COLO668 (cell line): ENCODE measurements around the gene ANKS1B.
"Not testable (repeated sequence)": the region's sequence is repeated elsewhere in the genome, so short reads cannot be mapped to it uniquely, and the experiment has no call there.

Experiments used
- DNase-seq: peaks from one replicate; lab custom pipeline; 2025; ENCODE audit not compliant: unreplicated experiment; lab: John Stamatoyannopoulos, UW

ANKS1B gene

GRCh38 chr12:98974767-98975381 lies 1009.9 kb downstream of the ANKS1B start:
- no peak for DNase-seq

DNA sequence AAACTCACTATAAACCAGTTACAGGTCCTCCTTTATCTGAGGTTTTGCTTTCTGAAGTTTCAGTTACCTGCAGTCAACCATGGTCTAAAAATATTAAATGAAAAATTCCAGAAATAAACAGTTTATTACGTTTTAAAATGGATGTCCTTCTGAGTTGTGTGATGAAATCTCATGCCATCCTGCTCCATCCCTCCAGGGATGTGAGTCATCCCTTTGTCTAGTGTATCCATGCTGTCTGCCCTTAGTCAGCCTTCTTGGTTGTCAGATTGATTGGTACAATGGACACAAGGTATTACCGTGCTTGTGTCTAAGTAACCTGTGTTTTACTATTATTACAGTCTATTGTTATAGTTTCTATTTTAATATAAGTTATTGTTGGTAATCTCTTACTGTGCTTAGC lies 1011.3 kb downstream of the ANKS1B start:
- no peak for DNase-seq

DNA sequence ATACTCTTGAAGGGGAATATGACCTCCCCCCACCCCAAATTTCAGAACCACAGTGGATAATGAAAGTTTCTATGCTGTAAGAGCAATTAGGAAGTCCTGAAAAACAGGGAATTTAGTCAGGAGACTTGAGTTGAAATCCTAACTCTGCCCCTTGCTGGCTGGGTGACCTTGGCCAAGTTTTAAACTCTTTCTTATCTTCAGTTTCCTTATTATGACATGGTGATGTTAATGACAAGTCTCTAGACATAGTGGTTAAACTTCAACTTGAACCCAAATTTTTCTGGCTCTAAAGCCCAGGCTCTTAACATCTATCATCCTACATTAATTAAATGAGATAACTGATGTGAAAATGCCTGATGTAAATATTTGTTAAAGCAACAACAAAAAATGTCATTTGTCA lies 1013.8 kb downstream of the ANKS1B start:
- DNase-seq: no peak

GRCh38 chr12:98970210-98970609 lies 1014.5 kb downstream of the ANKS1B start:
- no peak for DNase-seq

DNA sequence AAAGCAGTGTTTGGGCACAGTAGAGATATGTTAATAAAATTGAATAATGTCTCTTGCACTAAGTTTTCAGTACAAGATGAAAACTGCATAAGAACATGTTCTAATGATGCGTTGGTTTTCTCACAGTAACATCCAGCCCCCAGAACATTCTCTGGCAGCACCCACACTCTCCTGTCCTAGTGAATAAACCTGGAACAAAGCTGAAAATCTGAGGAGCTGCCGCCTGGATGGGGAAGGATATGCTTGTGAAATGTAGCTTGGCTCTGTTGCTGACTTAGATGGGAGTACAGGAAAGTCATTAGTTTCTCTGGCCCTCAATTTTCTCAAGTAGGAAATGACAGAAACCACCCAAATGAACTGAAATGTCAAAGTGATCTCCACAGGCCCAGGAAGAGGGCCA lies 1015.8 kb downstream of the ANKS1B start:
- DNase-seq: no peak

GRCh38 chr12:98957135-98957534 lies 1027.6 kb downstream of the ANKS1B start:
- not testable (repeated sequence) for DNase-seq

DNA sequence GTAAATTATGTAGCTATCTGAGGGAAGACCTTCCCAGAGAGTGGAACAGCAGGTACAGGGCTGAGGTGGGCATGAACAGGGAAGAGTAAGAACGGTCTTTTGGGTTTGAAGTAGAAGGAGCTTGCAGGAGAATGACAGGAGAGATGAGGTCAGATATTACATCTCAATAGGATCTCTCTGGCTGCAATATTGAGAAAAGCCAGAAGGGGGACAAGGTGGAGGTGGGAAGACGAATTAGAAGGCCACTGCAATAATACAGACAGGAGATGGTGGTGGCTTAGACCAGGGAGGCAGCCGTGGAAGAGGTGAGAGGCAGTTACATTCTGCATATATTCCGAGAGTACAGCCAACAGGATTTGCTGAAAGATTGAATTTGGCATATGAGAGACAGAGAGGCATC lies 1029.5 kb downstream of the ANKS1B start:
- peak; percentile 24 for DNase-seq

DNA sequence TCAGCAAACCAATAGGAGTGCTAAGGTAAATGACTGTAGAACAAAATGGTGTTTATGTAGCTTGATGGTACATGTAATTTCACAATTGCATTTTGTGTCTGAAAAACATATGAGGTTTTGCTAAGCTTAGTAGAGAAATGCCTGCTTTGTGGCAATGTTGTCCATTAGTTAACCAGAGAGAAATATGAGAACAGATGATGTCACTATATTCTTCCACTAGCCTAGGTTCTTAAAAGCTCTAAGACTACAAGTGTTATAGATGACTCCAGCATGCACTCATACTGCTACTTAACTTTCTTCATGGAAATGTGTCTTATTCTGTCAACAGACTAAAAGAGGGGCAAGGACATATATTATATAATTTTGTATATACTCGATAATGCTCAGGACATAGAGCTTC lies 1030.2 kb downstream of the ANKS1B start:
- DNase-seq: no peak

DNA sequence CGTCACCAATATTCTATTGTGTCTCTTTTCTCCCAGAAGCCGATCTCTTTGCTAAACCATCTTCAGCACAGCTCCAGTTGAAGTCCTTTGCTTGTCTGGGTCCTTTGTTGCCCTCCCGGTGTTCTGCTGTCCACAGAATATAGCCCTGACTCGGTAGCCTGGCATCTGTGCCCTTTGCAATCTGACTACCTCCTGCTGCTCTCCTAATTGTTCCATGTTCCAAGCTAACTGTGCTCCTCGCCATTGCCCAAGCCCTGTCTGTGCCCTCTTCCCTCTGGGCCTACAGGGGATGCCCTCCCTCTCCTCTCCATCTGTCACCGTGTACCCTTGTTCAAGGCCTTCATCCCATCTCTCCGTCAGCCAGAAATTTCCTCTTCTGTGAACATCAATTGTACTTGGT lies 1033.3 kb downstream of the ANKS1B start:
- no peak for DNase-seq

DNA sequence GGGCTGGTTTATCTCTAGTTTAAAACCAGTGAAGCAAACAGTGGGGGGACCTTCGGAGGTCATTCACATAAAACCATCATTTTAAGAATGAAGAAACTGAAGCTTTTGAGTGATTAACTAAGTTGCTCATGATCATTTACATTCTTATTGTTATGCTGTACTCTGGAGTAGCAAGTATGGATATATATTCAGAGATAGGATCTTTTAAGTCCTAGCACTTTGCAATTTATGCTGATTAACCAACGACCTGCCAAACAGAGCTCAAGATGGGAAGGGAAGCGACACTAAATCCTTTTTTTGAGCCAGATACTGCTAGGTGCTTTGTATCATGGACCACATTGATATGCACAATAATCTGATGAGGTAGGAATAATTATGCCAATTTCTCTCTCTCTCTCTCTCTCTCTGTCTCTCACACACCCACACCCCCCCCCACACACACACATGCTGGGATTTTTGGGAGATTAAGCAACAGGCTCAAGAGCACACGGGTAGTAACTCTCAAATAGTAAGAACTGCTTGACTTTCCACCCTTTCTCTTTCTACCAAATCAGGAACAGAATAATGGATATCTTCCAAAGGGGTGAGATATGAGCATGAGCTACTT lies 1036.3 kb downstream of the ANKS1B start:
- no peak for DNase-seq

GRCh38 chr12:98945864-98946263 lies 1038.9 kb downstream of the ANKS1B start:
- no peak for DNase-seq

GRCh38 chr12:98939926-98940325 lies 1044.8 kb downstream of the ANKS1B start:
- DNase-seq: no peak

DNA sequence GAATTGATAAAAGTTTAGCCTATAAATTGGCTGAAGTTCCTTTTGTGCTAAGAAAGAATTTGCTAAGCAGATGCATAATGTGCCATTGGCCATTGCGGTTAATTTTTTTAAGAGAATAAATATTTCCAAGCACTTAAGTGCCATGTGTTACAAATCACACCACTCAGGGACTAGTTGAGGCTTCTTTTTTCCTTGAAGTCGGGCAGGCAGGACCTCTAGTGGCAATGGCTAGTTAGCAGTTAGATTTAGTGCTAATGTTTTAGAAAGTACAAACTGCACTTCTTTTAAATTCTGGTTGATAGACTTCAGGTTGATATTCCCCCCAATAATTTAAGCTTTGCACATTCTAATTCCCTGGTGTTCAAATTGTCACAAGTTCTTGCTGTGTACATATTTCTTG lies 1045.4 kb downstream of the ANKS1B start:
- DNase-seq: no peak

DNA sequence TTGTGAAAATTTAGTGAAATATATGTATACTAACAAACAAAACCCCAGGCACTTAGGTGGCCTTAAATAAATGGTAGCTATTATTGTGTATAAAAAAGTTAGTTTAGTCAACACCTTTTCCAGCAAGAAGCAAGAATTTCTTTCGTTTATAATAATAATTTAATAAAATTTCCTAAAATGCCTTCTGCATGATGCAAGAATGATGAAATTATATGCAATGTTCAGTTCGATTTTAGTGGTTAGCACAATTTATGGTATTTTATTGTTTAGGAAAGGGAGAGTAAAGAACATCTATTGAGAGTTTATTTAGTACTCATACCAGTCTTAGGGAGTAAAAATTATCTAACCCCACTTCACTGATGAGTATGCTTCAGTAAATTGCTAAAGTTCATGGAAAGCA lies 1048.9 kb downstream of the ANKS1B start:
- no peak for DNase-seq

GRCh38 chr12:98922871-98923270 lies 1061.9 kb downstream of the ANKS1B start:
- no peak for DNase-seq

DNA sequence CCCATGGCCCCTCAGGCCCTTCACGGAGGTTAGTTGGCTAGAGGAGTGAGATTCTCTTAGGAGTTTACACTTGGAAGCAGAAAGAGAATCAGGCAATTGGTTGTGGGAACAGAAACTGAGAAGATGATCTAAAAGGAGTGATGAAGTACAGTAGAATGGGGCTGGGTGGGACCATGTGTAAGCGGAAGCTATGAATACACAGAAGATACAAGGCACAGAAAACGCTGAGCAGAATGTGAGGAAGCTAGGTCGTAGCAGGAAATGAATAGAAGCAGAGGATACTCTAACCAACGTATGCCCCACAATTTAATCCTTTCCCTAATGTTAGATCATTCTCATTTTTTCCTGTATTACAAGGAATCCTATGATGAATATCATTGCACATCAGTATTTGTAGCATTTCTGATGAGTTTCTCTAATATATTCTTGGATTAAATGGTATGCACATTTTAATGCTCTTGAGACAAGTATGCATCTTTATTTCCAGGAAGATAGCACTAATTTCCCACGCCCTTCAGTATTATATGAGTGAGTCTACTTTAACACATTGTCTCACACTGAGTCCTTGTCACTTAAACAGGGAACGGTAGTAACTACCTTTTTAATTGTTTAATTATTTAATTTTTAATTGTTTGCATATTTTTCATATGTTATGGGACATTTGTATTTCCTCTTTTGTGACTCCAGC lies 1066.4 kb downstream of the ANKS1B start:
- DNase-seq: no peak

- DNase-seq: no peak
Observed at GRCh38 chr12:98916106-98916505, 1068.6 kb downstream of the ANKS1B start.

GRCh38 chr12:98912401-98912974 lies 1072.2 kb downstream of the ANKS1B start:
- DNase-seq: no peak

DNA sequence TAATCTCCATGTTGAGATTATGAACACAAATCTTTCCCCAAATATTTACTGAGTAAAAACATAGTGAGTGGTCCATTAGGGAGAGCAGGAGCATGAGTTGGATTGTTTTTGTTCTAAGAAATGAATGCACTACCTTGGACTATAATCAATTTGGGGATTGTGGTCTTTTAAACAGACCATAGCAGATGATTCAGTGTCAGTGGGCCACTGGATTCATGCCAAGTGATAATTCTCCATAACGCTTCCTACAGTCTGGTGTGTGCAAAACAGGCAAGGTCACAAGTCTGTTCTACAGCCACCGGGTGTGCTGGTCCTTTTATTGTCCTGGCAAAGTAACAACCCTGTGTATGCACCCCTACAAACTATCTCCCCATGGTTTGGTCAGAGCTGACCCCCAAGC lies 1073.3 kb downstream of the ANKS1B start:
- no peak for DNase-seq

DNA sequence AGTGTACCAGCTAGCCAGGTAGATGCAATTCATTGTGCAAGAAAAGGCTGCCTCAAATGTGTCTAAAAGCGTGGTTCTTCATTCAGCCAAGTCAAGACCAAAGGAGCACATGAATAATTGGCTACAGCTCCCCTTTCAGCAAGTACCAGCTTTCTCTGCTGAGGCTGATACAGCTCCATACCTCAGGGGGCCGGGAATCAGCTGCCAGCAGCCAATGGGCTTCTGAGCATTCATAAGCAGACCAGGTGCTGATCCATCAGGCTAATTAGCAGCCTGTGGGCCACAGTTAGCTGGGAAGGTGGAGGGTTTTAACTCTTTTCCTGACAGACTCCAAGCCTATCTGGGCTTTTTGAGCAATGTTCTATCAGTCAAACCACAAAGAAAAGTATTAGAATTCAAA lies 1075.0 kb downstream of the ANKS1B start:
- DNase-seq: no peak

DNA sequence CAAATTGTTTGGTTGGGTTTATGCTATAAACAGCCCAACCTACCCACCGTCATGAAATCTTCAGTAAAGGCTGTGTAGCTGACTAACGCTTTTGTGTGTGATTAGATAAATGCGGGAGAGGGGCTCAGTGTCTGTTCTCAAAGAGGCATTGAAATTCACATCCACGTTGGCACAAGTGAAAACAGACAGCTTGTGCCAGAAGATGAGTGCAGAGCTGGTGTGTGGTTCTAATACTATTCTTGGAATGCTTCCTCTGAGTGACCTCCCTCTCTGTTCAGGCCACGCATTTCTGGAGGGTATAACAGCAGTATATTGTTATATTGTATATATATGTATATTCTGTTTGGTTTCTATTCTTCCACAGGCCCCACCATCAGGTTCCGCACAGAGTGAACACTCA lies 1075.9 kb downstream of the ANKS1B start:
- DNase-seq: no peak

DNA sequence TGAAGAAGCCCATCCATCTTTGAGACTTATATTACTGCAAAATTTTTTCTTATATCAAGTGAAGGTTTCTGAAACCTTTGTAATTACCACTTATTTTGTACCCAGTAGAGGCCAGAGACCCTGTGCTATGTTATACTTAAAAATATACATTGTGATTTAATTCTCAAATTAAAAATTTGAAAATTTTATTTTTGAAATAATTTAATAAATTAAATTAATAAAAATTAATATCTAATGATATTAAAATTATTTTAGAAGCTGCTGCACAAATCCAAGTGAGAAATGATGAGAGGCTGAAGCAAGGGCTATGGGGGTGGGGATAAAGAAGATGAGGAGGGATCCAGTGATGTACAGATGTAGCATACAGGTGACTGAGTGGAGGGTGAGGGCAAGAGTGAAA lies 1080.9 kb downstream of the ANKS1B start:
- DNase-seq: no peak
